ENCODE results near the gene PPFIA2.
A peak's percentile ranks its signal among the peaks of the same experiment; 100 is the strongest.

The PPFIA2 gene

GRCh38 chr12:81270385-81270784 is 488.8 kb downstream of the PPFIA2 start:
- no peak for DNase-seq (ENCODE audit: low read depth, low spot score)
- no peak overlapping the region for H3K4me3 ChIP-seq (ENCODE audit: low read depth, low read length)
- TF ChIP-seq, protein P1, sequence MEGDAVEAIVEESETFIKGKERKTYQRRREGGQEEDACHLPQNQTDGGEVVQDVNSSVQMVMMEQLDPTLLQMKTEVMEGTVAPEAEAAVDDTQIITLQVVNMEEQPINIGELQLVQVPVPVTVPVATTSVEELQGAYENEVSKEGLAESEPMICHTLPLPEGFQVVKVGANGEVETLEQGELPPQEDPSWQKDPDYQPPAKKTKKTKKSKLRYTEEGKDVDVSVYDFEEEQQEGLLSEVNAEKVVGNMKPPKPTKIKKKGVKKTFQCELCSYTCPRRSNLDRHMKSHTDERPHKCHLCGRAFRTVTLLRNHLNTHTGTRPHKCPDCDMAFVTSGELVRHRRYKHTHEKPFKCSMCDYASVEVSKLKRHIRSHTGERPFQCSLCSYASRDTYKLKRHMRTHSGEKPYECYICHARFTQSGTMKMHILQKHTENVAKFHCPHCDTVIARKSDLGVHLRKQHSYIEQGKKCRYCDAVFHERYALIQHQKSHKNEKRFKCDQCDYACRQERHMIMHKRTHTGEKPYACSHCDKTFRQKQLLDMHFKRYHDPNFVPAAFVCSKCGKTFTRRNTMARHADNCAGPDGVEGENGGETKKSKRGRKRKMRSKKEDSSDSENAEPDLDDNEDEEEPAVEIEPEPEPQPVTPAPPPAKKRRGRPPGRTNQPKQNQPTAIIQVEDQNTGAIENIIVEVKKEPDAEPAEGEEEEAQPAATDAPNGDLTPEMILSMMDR (IDR thresholded peaks at IDR 0.05; ENCODE audit: low read depth, low read length), result no peak
- in situ Hi-C loops (cut with HindIII; ENCODE audit: low sequenced_read_pairs), result no loop called here

GRCh38 chr12:81263072-81263471 is 496.1 kb downstream of the PPFIA2 start:
- DNase-seq (ENCODE audit: low read depth, low spot score), result no peak
- TF ChIP-seq, protein P1 (IDR thresholded peaks at IDR 0.05; ENCODE audit: low read depth, low read length), result no peak
- H3K4me3 ChIP-seq (ENCODE audit: low read depth, low read length), result no peak overlapping the region
- in situ Hi-C loops (cut with HindIII; ENCODE audit: low sequenced_read_pairs), result no loop called here

GRCh38 chr12:81261508-81262207 is 497.5 kb downstream of the PPFIA2 start:
- no peak for DNase-seq (ENCODE audit: low read depth, low spot score)
- no peak overlapping the region for H3K4me3 ChIP-seq (ENCODE audit: low read depth, low read length)
- TF ChIP-seq, protein P1 (IDR thresholded peaks at IDR 0.05; ENCODE audit: low read depth, low read length), result no peak
- in situ Hi-C loops (cut with HindIII; ENCODE audit: low sequenced_read_pairs), result no loop called here

DNA sequence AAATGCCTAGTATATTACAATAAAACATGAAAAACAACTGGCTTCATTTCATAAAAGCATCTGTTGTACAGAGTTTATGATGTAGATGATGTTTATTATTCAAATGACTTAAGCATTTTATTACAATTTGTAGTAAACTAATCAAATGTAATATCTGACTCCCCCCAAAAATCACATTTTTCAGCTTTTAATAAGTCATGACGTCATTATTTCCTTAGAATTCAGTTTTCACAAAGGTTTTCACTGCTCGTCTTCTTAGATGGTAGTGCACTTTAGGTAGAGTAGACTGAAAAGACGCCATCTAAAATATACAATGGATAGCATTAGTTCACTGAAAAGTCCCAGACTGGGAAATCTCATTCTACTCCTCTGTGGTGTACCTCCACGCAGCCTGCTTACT is 499.8 kb downstream of the PPFIA2 start:
- DNase-seq (ENCODE audit: low read depth, low spot score), result no peak
- TF ChIP-seq, protein P1 (IDR thresholded peaks at IDR 0.05; ENCODE audit: low read depth, low read length), result no peak
- in situ Hi-C loops (cut with HindIII; ENCODE audit: low sequenced_read_pairs), result no loop called here
- no peak overlapping the region for H3K4me3 ChIP-seq (ENCODE audit: low read depth, low read length)

DNA sequence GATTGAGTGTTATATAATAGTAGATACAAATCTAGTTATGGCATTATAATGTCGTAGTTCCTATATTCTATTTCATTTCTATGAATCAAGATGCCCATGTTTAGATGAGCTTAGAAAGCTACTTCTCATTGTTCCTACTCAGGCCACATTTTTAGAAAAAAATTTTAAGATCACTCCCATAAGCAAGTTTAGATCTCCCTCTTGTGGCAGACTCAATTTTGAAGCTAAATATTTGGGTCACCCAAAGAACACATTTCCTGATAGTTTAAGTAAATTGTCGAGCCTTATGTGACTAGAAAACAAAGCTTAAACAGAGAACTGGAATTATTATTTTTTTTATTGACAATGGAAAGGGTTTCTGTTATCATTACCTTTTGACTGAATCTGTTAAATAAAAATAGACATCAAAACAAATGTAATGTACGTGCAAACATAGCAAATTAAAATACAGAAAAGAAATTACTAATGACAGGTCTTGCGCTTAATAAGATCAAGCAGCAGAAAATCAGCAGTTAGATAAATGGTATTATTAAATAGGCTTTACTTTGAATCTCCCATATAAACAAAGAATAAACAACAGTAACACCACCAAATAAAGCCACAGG is 501.1 kb downstream of the PPFIA2 start:
- DNase-seq (ENCODE audit: low read depth, low spot score), result peak; percentile 70
- in situ Hi-C loops (cut with HindIII; ENCODE audit: low sequenced_read_pairs), result no loop called here
- TF ChIP-seq, protein P1 (IDR thresholded peaks at IDR 0.05; ENCODE audit: low read depth, low read length), result peak; percentile 49
- H3K4me3 ChIP-seq (ENCODE audit: low read depth, low read length), result no peak overlapping the region

- DNase-seq (ENCODE audit: low read depth, low spot score), result no peak
- TF ChIP-seq, protein P1 (IDR thresholded peaks at IDR 0.05; ENCODE audit: low read depth, low read length), result no peak
- H3K4me3 ChIP-seq (ENCODE audit: low read depth, low read length), result no peak overlapping the region
- in situ Hi-C loops (cut with HindIII; ENCODE audit: low sequenced_read_pairs), result no loop called here
Measured at GRCh38 chr12:81255947-81256346, 503.2 kb downstream of the PPFIA2 start.

Data from astrocyte of the spinal cord (primary cell).